Thyroid gland (tissue), 4 donors: ENCODE data around the gene HOXB3. TPM values are rescaled to one million over a fixed set of nuclear protein-coding genes. Genes with fewer than 3 reads are reported as not detected.

Experiments
- DNase-seq, 2 donors: peaks; one replicate each; pipeline ENCODE4 v3.0.0-alpha.2; 2019
- H3K27ac ChIP-seq, 3 donors: fragments of 200-600 bp; sonication (generic); 1 replicate in 2 of 3; 2 replicates in 1 of 3; pipeline ENCODE4 v1.5.1; 2016 to 2019; ENCODE audit warnings: mild to moderate bottlenecking in 1 of 3, moderate library complexity in 1 of 3
- H3K27me3 ChIP-seq: fragments of 200-600 bp; sonication (generic); one replicate; pipeline ENCODE4 v1.5.1; 2019
- H3K36me3 ChIP-seq, 2 donors: fragments of 200-600 bp; sonication (generic); one replicate each; pipeline ENCODE4 v1.5.1; 2016 to 2019
- H3K4me1 ChIP-seq, 2 donors: fragments of 200-600 bp; sonication (generic); one replicate each; pipeline ENCODE4 v1.5.1; 2017 to 2019
- H3K4me3 ChIP-seq, 3 donors: fragments of 200-600 bp; sonication (generic); replicated peaks in 1 of 3; 1 replicate in 2 of 3; 2 replicates in 1 of 3; pipeline ENCODE4 v1.5.1; 2016; ENCODE audit warnings: mild to moderate bottlenecking in 1 of 3
- H3K9me3 ChIP-seq: fragments of 200-600 bp; sonication (generic); one replicate; pipeline ENCODE4 v1.5.1; 2017
- POLR2A ChIP-seq, 2 donors: fragments of 450-650 bp; IDR thresholded peaks; one replicate each; pipeline ENCODE4 v1.6.1; 2017; ENCODE audit warnings: antibody characterized with exemption in 2 of 2, mild to moderate bottlenecking in 2 of 2, moderate library complexity in 1 of 2
- WGBS, 2 donors: methylation state at CpG; one replicate each; pipeline ENCODE4 v1.1.5; 2017; 5-methylcytosine and 5-hydroxymethylcytosine counted together
- intact Hi-C: fragments of 100-400 bp; cut with DNase I; formaldehyde crosslinking; loops from one replicate; pipeline ENCODE4 v1.15.1; 2023
- total RNA-seq, 4 donors: library from RNA; depleted of rRNA; stranded (reverse); fragments of >200 nt; gene quantifications; one replicate each; pipeline ENCODE4 v1.2.3, GENCODE V29; 2016
- TF ChIP-seq, protein P1 (sequence below), 6 experiments: fragments of 200-600 bp in 3 of 6; fragments of 450-650 bp in 3 of 6; sonication (generic) in 3 of 6; IDR thresholded peaks; one replicate each; pipeline ENCODE4 v1.5.1; 2016 to 2019; ENCODE audit warnings: antibody characterized with exemption in 6 of 6, mild to moderate bottlenecking in 2 of 6, inconsistent platforms in 1 of 6, moderate library complexity in 1 of 6

Gene HOXB3
- total RNA-seq, 4 donors from 2014 or later: 1.5 to 6.7 (median 4.3) TPM

DNA sequence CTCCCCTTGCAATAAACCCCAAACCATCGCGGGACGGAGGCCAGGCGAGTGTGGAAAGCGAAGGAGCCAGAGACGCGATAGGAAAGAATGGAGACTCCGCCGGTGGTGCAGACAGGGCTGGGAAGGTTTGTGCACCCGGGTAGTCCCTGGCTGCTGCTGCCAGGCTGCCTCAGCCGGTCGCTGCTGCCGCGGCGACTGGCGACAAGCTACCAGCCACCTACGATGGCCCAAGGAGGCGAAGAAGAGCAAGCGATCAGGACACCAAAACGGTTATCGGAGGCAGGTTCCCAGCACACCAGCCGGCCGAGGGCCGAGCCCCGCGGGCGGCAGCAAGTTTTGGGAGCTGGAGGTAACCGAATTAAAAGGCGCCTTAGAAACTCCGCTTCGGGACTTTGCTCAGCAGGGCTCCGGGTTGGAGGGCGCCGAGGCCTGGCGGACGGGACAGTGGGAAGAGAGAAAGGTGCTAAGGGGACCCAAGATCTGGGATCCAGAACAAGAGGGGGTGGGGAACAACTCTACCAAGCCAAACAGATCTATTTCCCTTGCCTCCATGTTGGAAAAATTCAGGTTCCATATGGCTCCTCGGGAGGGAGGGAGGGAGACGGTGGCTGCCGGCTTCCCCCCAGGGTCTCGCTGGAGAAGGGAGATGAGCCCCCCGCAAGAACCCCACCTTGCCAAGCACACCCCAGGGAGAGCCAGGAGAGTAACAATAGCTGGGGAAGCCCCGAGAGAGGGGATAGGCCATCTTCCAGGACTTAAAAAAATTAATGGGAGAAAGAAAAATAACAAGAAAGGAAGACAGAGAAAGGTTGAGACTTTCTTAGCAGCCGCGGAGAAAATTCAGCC lies 35.4 kb downstream of the HOXB3 start:
- intact Hi-C loops: no loop called here
- Histone ChIP-seq H3K4me3 (peak overlapping the region in 1 of 3 donors; percentile 15), H3K36me3 (no peaks in the 10 kb centered on the region), H3K27ac (peak overlapping the region; percentile 46 to 66 (median 49)), H3K27me3 (peaks cover 58% of the 10 kb centered on the region), H3K9me3 (no peaks in the 10 kb centered on the region), H3K4me1 (no peaks in the 10 kb centered on the region)
- WGBS, 2 donors: 20 to 34% methylated on average over 40 to 44 of the region's 44 CpGs
- no peak for TF ChIP-seq POLR2A (IDR thresholded peaks at IDR 0.05)
- TF ChIP-seq, protein P1, sequence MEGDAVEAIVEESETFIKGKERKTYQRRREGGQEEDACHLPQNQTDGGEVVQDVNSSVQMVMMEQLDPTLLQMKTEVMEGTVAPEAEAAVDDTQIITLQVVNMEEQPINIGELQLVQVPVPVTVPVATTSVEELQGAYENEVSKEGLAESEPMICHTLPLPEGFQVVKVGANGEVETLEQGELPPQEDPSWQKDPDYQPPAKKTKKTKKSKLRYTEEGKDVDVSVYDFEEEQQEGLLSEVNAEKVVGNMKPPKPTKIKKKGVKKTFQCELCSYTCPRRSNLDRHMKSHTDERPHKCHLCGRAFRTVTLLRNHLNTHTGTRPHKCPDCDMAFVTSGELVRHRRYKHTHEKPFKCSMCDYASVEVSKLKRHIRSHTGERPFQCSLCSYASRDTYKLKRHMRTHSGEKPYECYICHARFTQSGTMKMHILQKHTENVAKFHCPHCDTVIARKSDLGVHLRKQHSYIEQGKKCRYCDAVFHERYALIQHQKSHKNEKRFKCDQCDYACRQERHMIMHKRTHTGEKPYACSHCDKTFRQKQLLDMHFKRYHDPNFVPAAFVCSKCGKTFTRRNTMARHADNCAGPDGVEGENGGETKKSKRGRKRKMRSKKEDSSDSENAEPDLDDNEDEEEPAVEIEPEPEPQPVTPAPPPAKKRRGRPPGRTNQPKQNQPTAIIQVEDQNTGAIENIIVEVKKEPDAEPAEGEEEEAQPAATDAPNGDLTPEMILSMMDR (IDR thresholded peaks at IDR 0.05): no peak
- DNase-seq: no peak

- TF ChIP-seq POLR2A (IDR thresholded peaks at IDR 0.05): no peak
- TF ChIP-seq, protein P1 (IDR thresholded peaks at IDR 0.05): no peak
- Histone ChIP-seq H3K4me3 (no peak overlapping the region), H3K27ac (peak overlapping the region in 1 of 3 donors; percentile 49), H3K36me3 (no peaks in the 10 kb centered on the region), H3K4me1 (no peaks in the 10 kb centered on the region), H3K9me3 (no peaks in the 10 kb centered on the region), H3K27me3 (peaks cover 59% of the 10 kb centered on the region)
- intact Hi-C loops: no loop called here
- 30 to 50% methylated on average over 1 of the region's 1 CpG for WGBS, 2 donors
- no peak for DNase-seq
Observed at GRCh38 chr17:48553826-48554225, 36.2 kb downstream of the HOXB3 start.

DNA sequence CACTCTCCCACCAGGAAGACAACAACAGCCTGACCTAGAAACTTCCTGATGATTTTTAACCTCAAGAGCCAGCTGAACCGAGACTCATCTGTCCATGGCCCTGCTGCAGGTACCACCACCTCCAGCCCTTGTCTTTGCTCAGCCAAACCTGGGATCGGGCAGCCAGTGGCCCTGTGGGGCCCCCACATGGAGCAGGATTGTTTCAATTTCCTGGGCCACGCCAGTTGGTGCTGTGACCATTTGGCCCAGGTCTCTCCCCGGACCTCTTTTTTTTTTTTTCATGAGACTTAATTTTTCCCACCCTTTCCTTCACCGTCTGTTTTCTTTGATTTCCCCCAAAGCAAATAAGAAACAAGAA lies 36.9 kb downstream of the HOXB3 start:
- Histone ChIP-seq H3K4me1 (no peaks in the 10 kb centered on the region), H3K27ac (peak overlapping the region in 1 of 3 donors; percentile 52), H3K27me3 (peaks cover 59% of the 10 kb centered on the region), H3K9me3 (no peaks in the 10 kb centered on the region), H3K4me3 (no peak overlapping the region), H3K36me3 (no peaks in the 10 kb centered on the region)
- WGBS, 2 donors: 24 to 28% methylated on average over 5 of the region's 5 CpGs
- intact Hi-C loops: no loop called here
- no peak for TF ChIP-seq POLR2A (IDR thresholded peaks at IDR 0.05)
- TF ChIP-seq, protein P1 (IDR thresholded peaks at IDR 0.05): no peak
- no peak for DNase-seq

DNA sequence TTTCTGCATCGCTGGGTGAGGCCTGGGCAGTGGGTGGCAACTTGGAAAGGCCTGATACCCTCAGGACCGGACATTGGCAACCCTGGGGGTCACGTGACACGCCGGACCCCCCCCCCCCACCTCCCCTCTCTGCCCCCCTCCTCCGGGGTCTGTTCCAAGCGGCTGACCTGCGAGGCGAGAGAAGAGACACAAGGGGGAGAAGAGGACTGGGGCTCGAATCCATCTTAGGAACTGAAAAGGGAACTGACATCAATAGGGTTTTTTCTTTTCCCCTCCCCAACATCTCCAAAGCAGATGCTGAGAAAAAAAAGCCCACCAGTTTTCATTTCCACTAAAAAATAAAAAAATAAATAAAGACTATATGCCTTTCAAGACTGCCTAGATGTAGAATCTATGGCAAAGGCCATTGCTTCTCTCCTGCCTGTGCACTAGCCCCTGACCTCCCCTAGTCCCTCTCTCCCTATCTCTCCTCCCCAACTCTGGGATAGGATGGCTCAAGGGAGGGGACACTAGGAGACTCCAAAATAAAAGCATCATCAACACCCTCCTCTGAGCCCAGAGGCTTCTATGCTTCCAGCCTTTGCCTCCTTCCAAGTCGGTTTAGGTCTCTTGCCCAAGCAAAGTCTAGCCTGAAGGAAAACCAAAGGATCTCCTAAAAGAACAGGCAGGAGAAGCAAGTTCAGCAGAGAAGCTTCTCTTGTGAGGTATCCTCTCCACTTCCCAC lies 37.4 kb downstream of the HOXB3 start:
- no peaks in the 10 kb centered on the region for H3K36me3 ChIP-seq
- H3K9me3 ChIP-seq: no peaks in the 10 kb centered on the region
- intact Hi-C loops: no loop called here
- no peak for DNase-seq
- peak overlapping the region in 1 of 3 donors; percentile 52 for H3K27ac ChIP-seq
- TF ChIP-seq POLR2A (IDR thresholded peaks at IDR 0.05): no peak
- TF ChIP-seq, protein P1 (IDR thresholded peaks at IDR 0.05): no peak
- peaks cover 64% of the 10 kb centered on the region for H3K27me3 ChIP-seq
- H3K4me1 ChIP-seq: no peaks in the 10 kb centered on the region
- no peak overlapping the region for H3K4me3 ChIP-seq
- WGBS, 2 donors: 8 to 23% methylated on average over 11 of the region's 11 CpGs
